Loucy (cell line): ENCODE results near the gene VARS1.

ENCODE experiments used
- H2AFZ ChIP-seq: fragments of 200-600 bp; sonication (generic); 2 replicates; pipeline ENCODE4 v1.6.0; 2016; ENCODE audit warnings: antibody characterized with exemption, mild to moderate bottlenecking, low read length, moderate library complexity
- H3F3A ChIP-seq: fragments of 200-600 bp; 2 replicates; pipeline ENCODE4 v1.6.0; 2016; ENCODE audit warnings: antibody characterized with exemption, low read depth, mild to moderate bottlenecking
- H3K27me3 ChIP-seq: fragments of 200-600 bp; sonication (generic); 2 replicates; pipeline ENCODE4 v1.6.1; 2014; ENCODE audit warnings: low read length, mild to moderate bottlenecking; ENCODE audit not compliant: insufficient read depth, poor library complexity, severe bottlenecking
- H3K36me3 ChIP-seq: fragments of 200-600 bp; sonication (generic); 2 replicates; pipeline ENCODE4 v1.6.1; 2016; ENCODE audit warnings: low read length; ENCODE audit not compliant: insufficient read depth
- H3K4me1 ChIP-seq: fragments of 200-600 bp; sonication (generic); 2 replicates; pipeline ENCODE4 v1.5.1; 2014; ENCODE audit warnings: low read length, mild to moderate bottlenecking; ENCODE audit not compliant: insufficient read depth, poor library complexity, severe bottlenecking
- H3K4me2 ChIP-seq: fragments of 200-600 bp; sonication (generic); 2 replicates; pipeline ENCODE4 v1.6.0; 2014; ENCODE audit warnings: antibody characterized with exemption, low read length, low read depth, mild to moderate bottlenecking; ENCODE audit not compliant: poor library complexity, severe bottlenecking
- H3K4me3 ChIP-seq: fragments of 200-600 bp; sonication (generic); 2 replicates; pipeline ENCODE4 v1.5.1; 2014; ENCODE audit warnings: low read length, mild to moderate bottlenecking, mixed read lengths; ENCODE audit not compliant: poor library complexity, severe bottlenecking
- H3K79me2 ChIP-seq: fragments of 200-600 bp; sonication (generic); 2 replicates; pipeline ENCODE4 v1.6.1; 2014; ENCODE audit warnings: low read length; ENCODE audit not compliant: insufficient read depth
- H3K9ac ChIP-seq: fragments of 200-600 bp; sonication (generic); 2 replicates; pipeline ENCODE4 v1.6.0; 2014; ENCODE audit warnings: mild to moderate bottlenecking, low read depth, low read length, moderate library complexity; ENCODE audit not compliant: poor library complexity, severe bottlenecking
- H3K9me2 ChIP-seq: fragments of 200-600 bp; sonication (generic); replicated peaks from 2 replicates; pipeline ENCODE4 v1.6.1; 2016; ENCODE audit warnings: low read depth, low read length, mixed read lengths
- H3K9me3 ChIP-seq: fragments of 200-600 bp; sonication (generic); 2 replicates; pipeline ENCODE4 v1.6.1; 2014; ENCODE audit warnings: mild to moderate bottlenecking, antibody characterized with exemption, low read length, low read depth; ENCODE audit not compliant: insufficient read depth
- H4K20me1 ChIP-seq: fragments of 200-600 bp; sonication (generic); 2 replicates; pipeline ENCODE4 v1.6.0; 2014; ENCODE audit warnings: antibody characterized with exemption, low read length, mild to moderate bottlenecking; ENCODE audit not compliant: insufficient read depth, poor library complexity, severe bottlenecking
- EZH2phosphoT487 ChIP-seq: fragments of 200-600 bp; IDR thresholded peaks from 2 replicates; pipeline ENCODE4 v1.6.1; 2018; ENCODE audit warnings: antibody characterized with exemption, mild to moderate bottlenecking, moderate library complexity, borderline replicate concordance
- TF ChIP-seq, protein P1 (sequence below): fragments of 200-600 bp; sonication (generic); conservative IDR thresholded peaks from 2 replicates; pipeline ENCODE4 v1.5.1; 2014; ENCODE audit warnings: mild to moderate bottlenecking, antibody characterized with exemption, low read length

The VARS1 gene

DNA sequence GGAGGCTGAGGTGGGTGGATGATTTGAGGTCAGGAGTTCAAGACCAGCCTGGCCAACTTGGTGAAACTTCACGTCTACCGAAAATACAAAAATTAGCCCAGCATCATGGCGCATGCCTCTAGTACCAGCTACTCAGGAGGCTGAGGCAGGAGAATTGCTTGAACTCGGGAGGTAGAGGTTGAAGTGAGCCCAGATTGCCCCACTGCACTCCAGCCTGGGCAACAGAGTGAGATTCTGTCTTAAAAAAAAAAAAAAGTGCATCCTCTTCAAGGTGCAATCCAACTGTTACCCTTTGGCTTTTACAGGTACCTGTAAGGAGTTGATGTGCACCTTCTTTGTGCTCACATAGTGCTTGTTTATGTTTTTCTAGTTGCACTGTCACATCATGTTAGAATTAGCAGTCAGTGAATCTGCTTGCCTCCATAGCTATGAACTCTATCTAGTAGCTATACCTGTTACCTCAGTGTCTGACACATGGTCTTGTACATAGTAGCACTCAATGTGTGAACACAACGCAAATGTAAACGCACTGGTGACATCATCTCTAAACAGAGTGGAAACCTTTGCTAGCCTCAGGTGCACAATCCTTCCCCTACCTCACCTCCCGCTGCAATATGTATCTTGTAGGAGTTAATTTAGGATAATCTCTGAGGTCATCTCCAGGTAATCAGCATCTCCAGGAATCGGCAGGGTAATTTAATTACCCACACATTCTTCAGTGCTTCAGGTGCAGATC is 46.1 kb downstream of the VARS1 start:
- Histone ChIP-seq H3K4me1 (no peaks in the 10 kb centered on the region), H3K9ac (no peak overlapping the region), H3K4me2 (no peak overlapping the region), H3K9me3 (no peaks in the 10 kb centered on the region), H3K9me2 (no peaks in the 10 kb centered on the region), H3K79me2 (no peaks in the 10 kb centered on the region), H3K4me3 (no peak overlapping the region), H2AFZ (no peak overlapping the region), H3K36me3 (no peaks in the 10 kb centered on the region), H3F3A (no peaks in the 10 kb centered on the region), H3K27me3 (no peaks in the 10 kb centered on the region), H4K20me1 (no peaks in the 10 kb centered on the region)
- TF ChIP-seq, protein P1, sequence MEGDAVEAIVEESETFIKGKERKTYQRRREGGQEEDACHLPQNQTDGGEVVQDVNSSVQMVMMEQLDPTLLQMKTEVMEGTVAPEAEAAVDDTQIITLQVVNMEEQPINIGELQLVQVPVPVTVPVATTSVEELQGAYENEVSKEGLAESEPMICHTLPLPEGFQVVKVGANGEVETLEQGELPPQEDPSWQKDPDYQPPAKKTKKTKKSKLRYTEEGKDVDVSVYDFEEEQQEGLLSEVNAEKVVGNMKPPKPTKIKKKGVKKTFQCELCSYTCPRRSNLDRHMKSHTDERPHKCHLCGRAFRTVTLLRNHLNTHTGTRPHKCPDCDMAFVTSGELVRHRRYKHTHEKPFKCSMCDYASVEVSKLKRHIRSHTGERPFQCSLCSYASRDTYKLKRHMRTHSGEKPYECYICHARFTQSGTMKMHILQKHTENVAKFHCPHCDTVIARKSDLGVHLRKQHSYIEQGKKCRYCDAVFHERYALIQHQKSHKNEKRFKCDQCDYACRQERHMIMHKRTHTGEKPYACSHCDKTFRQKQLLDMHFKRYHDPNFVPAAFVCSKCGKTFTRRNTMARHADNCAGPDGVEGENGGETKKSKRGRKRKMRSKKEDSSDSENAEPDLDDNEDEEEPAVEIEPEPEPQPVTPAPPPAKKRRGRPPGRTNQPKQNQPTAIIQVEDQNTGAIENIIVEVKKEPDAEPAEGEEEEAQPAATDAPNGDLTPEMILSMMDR = no peak
- no peak for TF ChIP-seq EZH2phosphoT487
